Effector CD4-positive, alpha-beta T cell (primary cell): ENCODE data around the gene ALPL.
"Not testable (repeated sequence)": the region's sequence is repeated elsewhere in the genome, so short reads cannot be mapped to it uniquely, and the experiment has no call there.

Experiments used
- DNase-seq: peaks from one replicate; pipeline ENCODE4 v3.0.0-alpha.2; 2020

The ALPL gene

GRCh38 chr1:21563971-21564370 is 54.7 kb downstream of the ALPL start:
- DNase-seq = no peak

GRCh38 chr1:21564521-21565095 is 55.4 kb downstream of the ALPL start:
- DNase-seq = no peak

- no peak for DNase-seq
These were observed 56.1 kb downstream of the ALPL start for GRCh38 chr1:21565285-21565684.

- not testable (repeated sequence) for DNase-seq
These were observed 57.1 kb downstream of the ALPL start for GRCh38 chr1:21566361-21566760.

GRCh38 chr1:21567241-21568005 is 58.2 kb downstream of the ALPL start:
- DNase-seq = no peak

GRCh38 chr1:21568006-21568746 is 59.0 kb downstream of the ALPL start:
- DNase-seq = no peak

GRCh38 chr1:21568809-21569385 is 59.7 kb downstream of the ALPL start:
- no peak for DNase-seq

GRCh38 chr1:21569820-21570527 is 60.8 kb downstream of the ALPL start:
- DNase-seq = no peak

- DNase-seq = no peak
These were observed 61.3 kb downstream of the ALPL start for GRCh38 chr1:21570528-21570875.

GRCh38 chr1:21570885-21571284 is 61.7 kb downstream of the ALPL start:
- no peak for DNase-seq

GRCh38 chr1:21572221-21572620 is 63.0 kb downstream of the ALPL start:
- no peak for DNase-seq

- no peak for DNase-seq
These were observed 63.6 kb downstream of the ALPL start for GRCh38 chr1:21572735-21573277.

GRCh38 chr1:21573475-21573874 is 64.3 kb downstream of the ALPL start:
- DNase-seq = no peak

GRCh38 chr1:21573971-21574465 is 64.8 kb downstream of the ALPL start:
- no peak for DNase-seq

GRCh38 chr1:21574466-21575151 is 65.4 kb downstream of the ALPL start:
- DNase-seq = no peak

- DNase-seq = no peak
These were observed 66.2 kb downstream of the ALPL start for GRCh38 chr1:21575351-21575942.

- no peak for DNase-seq
These were observed 67.0 kb downstream of the ALPL start for GRCh38 chr1:21576031-21576797.

- no peak for DNase-seq
These were observed 67.6 kb downstream of the ALPL start for GRCh38 chr1:21576798-21577187.

- DNase-seq = no peak
These were observed 68.1 kb downstream of the ALPL start for GRCh38 chr1:21577324-21577723.

GRCh38 chr1:21577933-21578332 is 68.7 kb downstream of the ALPL start:
- no peak for DNase-seq

GRCh38 chr1:21579791-21580190 is 70.6 kb downstream of the ALPL start:
- no peak for DNase-seq
